B cell (primary cell): ENCODE measurements around the gene BIK.

Experiments used
- CTCF ChIP-seq: fragments of 200-600 bp; IDR thresholded peaks from one replicate; pipeline ENCODE4 v1.8.0; 2022; ENCODE audit warnings: antibody characterized with exemption, mild to moderate bottlenecking
- EZH2 ChIP-seq: IDR thresholded peaks from 2 replicates; pipeline ENCODE4 v1.6.1; 2012; ENCODE audit warnings: borderline replicate concordance, low read depth, mild to moderate bottlenecking, moderate library complexity, low read length; ENCODE audit not compliant: insufficient read depth, poor library complexity, severe bottlenecking

- TF ChIP-seq CTCF (no peak), EZH2 (no peak)
Measured at GRCh38 chr22:43173976-43174720, 63.6 kb downstream of the BIK start.
